ENCODE results near the gene KIZ. TPM values are rescaled to one million over a fixed set of nuclear protein-coding genes. Genes with fewer than 3 reads are reported as not detected.

Gene KIZ
- total RNA-seq, 1 donor from 2014 or later, result 60.0 TPM

DNA sequence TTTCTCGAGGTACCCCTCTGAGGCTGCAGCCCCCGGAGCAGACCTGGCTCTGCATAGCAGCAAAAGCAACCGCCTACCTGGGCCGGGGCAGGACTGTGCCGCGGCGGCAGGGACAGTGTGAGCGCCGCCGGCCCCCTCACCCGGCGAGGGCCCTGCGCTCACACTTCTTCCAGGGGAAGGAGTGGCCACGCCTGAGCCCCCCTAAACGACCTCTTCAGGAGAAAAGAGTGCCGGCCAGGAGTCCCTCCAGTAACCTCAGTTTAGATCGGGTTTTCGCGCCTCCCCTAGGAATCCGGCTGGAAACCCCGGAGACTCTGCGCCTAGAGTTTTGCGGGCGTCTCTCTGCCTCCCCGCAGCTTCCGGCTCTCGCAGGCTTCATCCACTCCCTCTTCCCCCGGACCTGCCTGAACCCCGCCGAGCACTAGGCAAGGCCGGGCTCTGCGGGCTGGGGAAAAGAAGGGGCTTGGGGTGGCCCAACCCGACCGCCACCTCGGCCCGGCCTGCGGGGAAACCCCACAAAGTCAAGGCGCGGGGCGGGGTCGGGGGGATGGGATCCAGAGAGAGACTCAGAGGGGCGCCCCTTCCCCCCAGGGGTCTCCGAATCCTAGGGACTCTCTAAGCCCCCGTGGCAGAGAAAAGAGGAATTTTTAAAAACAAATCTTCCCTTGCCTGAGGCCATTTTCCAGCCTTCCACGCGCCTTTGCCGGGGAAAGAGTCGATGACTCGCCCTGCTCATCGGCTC is 20.3 kb upstream of the KIZ start:
- peaks cover 100% of the 10 kb centered on the region for H3K27me3 ChIP-seq
- H3F3A ChIP-seq (ENCODE audit: low read depth), result peaks cover 42% of the 10 kb centered on the region
- H3K36me3 Mint-ChIP-seq, result no peaks in the 10 kb centered on the region
- peak overlapping the region; percentile 49 for H3K4me3 ChIP-seq
- peak overlapping the region; percentile 66 for H2AFZ ChIP-seq (replicated peaks)
- no peak overlapping the region for H3K27ac ChIP-seq
- H3K9ac ChIP-seq, result no peak overlapping the region
- H3K4me1 Mint-ChIP-seq, result peaks cover 17% of the 10 kb centered on the region
- H3K79me2 ChIP-seq (ENCODE audit: low read depth), result no peaks in the 10 kb centered on the region
- peaks cover 41% of the 10 kb centered on the region for H3K4me1 ChIP-seq
- TF ChIP-seq, protein P1, sequence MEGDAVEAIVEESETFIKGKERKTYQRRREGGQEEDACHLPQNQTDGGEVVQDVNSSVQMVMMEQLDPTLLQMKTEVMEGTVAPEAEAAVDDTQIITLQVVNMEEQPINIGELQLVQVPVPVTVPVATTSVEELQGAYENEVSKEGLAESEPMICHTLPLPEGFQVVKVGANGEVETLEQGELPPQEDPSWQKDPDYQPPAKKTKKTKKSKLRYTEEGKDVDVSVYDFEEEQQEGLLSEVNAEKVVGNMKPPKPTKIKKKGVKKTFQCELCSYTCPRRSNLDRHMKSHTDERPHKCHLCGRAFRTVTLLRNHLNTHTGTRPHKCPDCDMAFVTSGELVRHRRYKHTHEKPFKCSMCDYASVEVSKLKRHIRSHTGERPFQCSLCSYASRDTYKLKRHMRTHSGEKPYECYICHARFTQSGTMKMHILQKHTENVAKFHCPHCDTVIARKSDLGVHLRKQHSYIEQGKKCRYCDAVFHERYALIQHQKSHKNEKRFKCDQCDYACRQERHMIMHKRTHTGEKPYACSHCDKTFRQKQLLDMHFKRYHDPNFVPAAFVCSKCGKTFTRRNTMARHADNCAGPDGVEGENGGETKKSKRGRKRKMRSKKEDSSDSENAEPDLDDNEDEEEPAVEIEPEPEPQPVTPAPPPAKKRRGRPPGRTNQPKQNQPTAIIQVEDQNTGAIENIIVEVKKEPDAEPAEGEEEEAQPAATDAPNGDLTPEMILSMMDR (IDR thresholded peaks at IDR 0.05), result no peak
- peak; percentile 92 for TF ChIP-seq EZH2phosphoT487 (IDR thresholded peaks at IDR 0.05)
- peak; percentile 98 for TF ChIP-seq EZH2 (IDR thresholded peaks at IDR 0.05)
- peaks cover 57% of the 10 kb centered on the region for H4K20me1 ChIP-seq (ENCODE audit: low read depth)
- H3K4me3 Mint-ChIP-seq, result peak overlapping the region; percentile 18
- peak overlapping the region; percentile 85 for H3K4me2 ChIP-seq
- peak; percentile 64 for DNase-seq (ENCODE audit: low spot score)
- peaks cover 4% of the 10 kb centered on the region for H3K9me3 Mint-ChIP-seq
- H3K27ac Mint-ChIP-seq, result no peak overlapping the region
- H3K9me3 ChIP-seq (ENCODE audit: low read depth), result no peaks in the 10 kb centered on the region
- no peaks in the 10 kb centered on the region for H3K36me3 ChIP-seq
- H3K27me3 Mint-ChIP-seq (ENCODE audit: insufficient read depth, low read depth), result peaks cover 71% of the 10 kb centered on the region

DNA sequence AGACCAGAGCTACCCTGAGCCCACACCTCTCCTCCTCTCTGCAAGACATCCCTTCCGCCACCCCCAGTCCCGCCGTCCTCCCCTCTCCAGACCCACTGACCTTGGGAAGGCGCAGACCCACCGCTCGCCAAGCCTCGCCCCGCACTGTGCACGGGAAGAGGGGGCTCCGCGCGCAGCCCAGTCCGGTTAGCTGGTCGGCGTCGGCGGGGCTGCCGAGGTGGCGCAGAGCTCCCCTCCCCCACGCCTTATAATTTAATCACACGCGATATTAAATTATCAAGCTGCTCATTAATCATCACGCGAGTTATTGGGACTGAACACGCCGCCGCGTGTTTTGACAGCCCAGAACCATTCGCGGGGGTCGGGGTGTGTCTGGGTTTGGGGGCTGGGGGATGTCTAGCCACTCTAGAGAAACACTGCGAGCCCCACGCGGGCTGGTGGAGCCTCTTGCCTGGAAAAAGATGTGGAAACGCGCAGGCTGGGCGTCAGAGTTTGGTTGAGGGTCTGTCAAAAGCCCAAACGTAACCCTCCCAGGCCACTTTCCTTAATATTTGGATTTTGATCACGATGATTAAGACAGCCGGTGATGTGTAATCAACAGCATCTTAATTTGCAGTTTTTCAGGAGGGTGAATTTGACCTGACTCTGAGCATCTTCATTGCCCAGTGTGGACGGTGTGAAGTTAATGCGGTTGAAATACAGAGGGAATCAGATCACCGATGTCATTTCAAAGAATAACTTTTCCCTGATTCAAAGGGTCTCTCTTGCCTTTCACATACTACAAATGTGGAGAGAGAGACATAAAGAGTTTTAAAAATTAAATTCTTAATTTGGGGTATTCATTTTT is 19.5 kb upstream of the KIZ start, which contains the start of gene LINC00237:
TSS of gene LINC00237 (minus strand) at position 188 of the 847 bp plus-strand sequence.
- H3F3A ChIP-seq (ENCODE audit: low read depth), result peaks cover 34% of the 10 kb centered on the region
- Mint-ChIP-seq H3K4me1 (peaks cover 12% of the 10 kb centered on the region), H3K9me3 (peaks cover 2% of the 10 kb centered on the region), H3K36me3 (no peaks in the 10 kb centered on the region), H3K4me3 (peak within 1 kb of the TSS; percentile 18), H3K27me3 (ENCODE audit: insufficient read depth, low read depth) (peaks cover 65% of the 10 kb centered on the region), H3K27ac (no peak within 1 kb of the TSS)
- peak within 1 kb of the TSS; percentile 49 for H3K4me3 ChIP-seq
- H3K4me1 ChIP-seq, result peaks cover 36% of the 10 kb centered on the region
- H2AFZ ChIP-seq (replicated peaks), result peak within 1 kb of the TSS; percentile 66
- H3K27me3 ChIP-seq, result peaks cover 96% of the 10 kb centered on the region
- H3K36me3 ChIP-seq, result no peaks in the 10 kb centered on the region
- H3K4me2 ChIP-seq, result peak within 1 kb of the TSS; percentile 85
- no peaks in the 10 kb centered on the region for H3K79me2 ChIP-seq (ENCODE audit: low read depth)
- peak; percentile 46 for DNase-seq (ENCODE audit: low spot score)
- no peaks in the 10 kb centered on the region for H3K9me3 ChIP-seq (ENCODE audit: low read depth)
- peak; percentile 78 for TF ChIP-seq EZH2phosphoT487 (IDR thresholded peaks at IDR 0.05)
- TF ChIP-seq EZH2 (IDR thresholded peaks at IDR 0.05), result peak; percentile 93
- TF ChIP-seq, protein P1 (IDR thresholded peaks at IDR 0.05), result no peak
- peaks cover 49% of the 10 kb centered on the region for H4K20me1 ChIP-seq (ENCODE audit: low read depth)
- H3K27ac ChIP-seq, result no peak within 1 kb of the TSS
- no peak within 1 kb of the TSS for H3K9ac ChIP-seq

DNA sequence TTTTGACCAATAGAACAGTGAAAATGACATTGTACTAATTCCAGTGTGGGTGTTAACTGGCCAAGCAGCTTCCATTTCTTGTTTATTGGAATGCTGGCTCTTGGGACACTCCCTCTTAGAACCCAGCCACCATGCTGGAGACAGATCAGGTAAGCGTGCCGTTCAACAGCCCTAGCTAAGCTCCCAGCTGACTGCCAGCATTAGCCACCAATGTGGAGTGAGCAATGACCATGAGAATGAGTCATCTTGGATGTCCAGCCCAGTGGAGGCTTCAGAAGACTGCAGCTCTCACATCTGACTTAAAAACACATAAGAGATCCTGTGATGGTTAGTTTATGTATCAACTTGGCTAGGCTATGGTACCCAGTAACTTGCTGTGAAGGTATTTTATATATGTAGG is 16.7 kb upstream of the KIZ start:
- no peaks in the 10 kb centered on the region for H3K9me3 ChIP-seq (ENCODE audit: low read depth)
- H3K4me1 ChIP-seq, result peaks cover 14% of the 10 kb centered on the region
- Mint-ChIP-seq H3K27me3 (ENCODE audit: insufficient read depth, low read depth) (peaks cover 49% of the 10 kb centered on the region), H3K4me3 (no peak overlapping the region), H3K36me3 (no peaks in the 10 kb centered on the region), H3K27ac (no peak overlapping the region), H3K9me3 (peaks cover under 1% of the 10 kb centered on the region), H3K4me1 (peaks cover 2% of the 10 kb centered on the region)
- no peak overlapping the region for H3K4me3 ChIP-seq
- H4K20me1 ChIP-seq (ENCODE audit: low read depth), result peaks cover 22% of the 10 kb centered on the region
- no peak overlapping the region for H3K9ac ChIP-seq
- TF ChIP-seq, protein P1 (IDR thresholded peaks at IDR 0.05), result no peak
- TF ChIP-seq EZH2 (IDR thresholded peaks at IDR 0.05), result no peak
- TF ChIP-seq EZH2phosphoT487 (IDR thresholded peaks at IDR 0.05), result no peak
- H3K36me3 ChIP-seq, result no peaks in the 10 kb centered on the region
- peaks cover 69% of the 10 kb centered on the region for H3K27me3 ChIP-seq
- peaks cover 7% of the 10 kb centered on the region for H3F3A ChIP-seq (ENCODE audit: low read depth)
- H3K4me2 ChIP-seq, result no peak overlapping the region
- no peak overlapping the region for H3K27ac ChIP-seq
- no peak for DNase-seq (ENCODE audit: low spot score)
- no peaks in the 10 kb centered on the region for H3K79me2 ChIP-seq (ENCODE audit: low read depth)
- H2AFZ ChIP-seq (replicated peaks), result no peak overlapping the region
